Mesendoderm (in vitro differentiated cells): Measurements from ENCODE around the gene TMEM190.
"Not testable (repeated sequence)": the region's sequence is repeated elsewhere in the genome, so short reads cannot be mapped to it uniquely, and the experiment has no call there.

Experiments
- DNase-seq: peaks from one replicate; pipeline ENCODE4 v3.0.0; 2013
- H2AK5ac ChIP-seq: 2 replicates; pipeline ENCODE4 v1.6.1; 2013; ENCODE audit warnings: low read length, inconsistent platforms
- H2BK120ac ChIP-seq: 2 replicates; pipeline ENCODE4 v1.6.1; 2013; ENCODE audit warnings: low read depth, mild to moderate bottlenecking, low read length, moderate library complexity, mixed read lengths
- H2BK15ac ChIP-seq: replicated peaks from 2 replicates; pipeline ENCODE4 v1.6.1; 2013; ENCODE audit warnings: low read depth, mild to moderate bottlenecking, moderate library complexity
- H2BK5ac ChIP-seq: 2 replicates; pipeline ENCODE4 v1.6.1; 2013; ENCODE audit warnings: low read length, inconsistent platforms
- H3K18ac ChIP-seq: 2 replicates; pipeline ENCODE4 v1.6.1; 2013; ENCODE audit warnings: mild to moderate bottlenecking, low read length, mixed read lengths
- H3K23ac ChIP-seq: one replicate; pipeline ENCODE4 v1.6.1; 2013; ENCODE audit warnings: low read length
- H3K27ac ChIP-seq: 2 replicates; pipeline ENCODE4 v1.5.1; 2013; ENCODE audit warnings: low read depth, mild to moderate bottlenecking, inconsistent platforms, low read length, moderate library complexity
- H3K27me3 ChIP-seq: 2 replicates; pipeline ENCODE4 v1.6.1; 2013; ENCODE audit warnings: low read length, control low read depth, mild to moderate bottlenecking, inconsistent platforms; ENCODE audit not compliant: insufficient read depth, poor library complexity
- H3K36me3 ChIP-seq: 2 replicates; pipeline ENCODE4 v1.6.1; 2013; ENCODE audit warnings: low read length, inconsistent platforms; ENCODE audit not compliant: control insufficient read depth, insufficient read depth
- H3K4ac ChIP-seq: one replicate; pipeline ENCODE4 v1.6.1; 2013; ENCODE audit warnings: low read depth, mild to moderate bottlenecking, low read length, moderate library complexity
- H3K4me1 ChIP-seq: 2 replicates; pipeline ENCODE4 v1.6.1; 2013; ENCODE audit warnings: low read depth, low read length, inconsistent platforms; ENCODE audit not compliant: control insufficient read depth
- H3K4me2 ChIP-seq: 2 replicates; pipeline ENCODE4 v1.6.1; 2013; ENCODE audit warnings: low read length
- H3K4me3 ChIP-seq: 2 replicates; pipeline ENCODE4 v1.5.1; 2013; ENCODE audit warnings: mild to moderate bottlenecking, low read length
- H3K56ac ChIP-seq: one replicate; pipeline ENCODE4 v1.6.1; 2013; ENCODE audit warnings: low read length
- H3K79me1 ChIP-seq: 2 replicates; pipeline ENCODE4 v1.6.1; 2013; ENCODE audit warnings: low read length, inconsistent platforms
- H3K79me2 ChIP-seq: 2 replicates; pipeline ENCODE4 v1.6.1; 2013; ENCODE audit warnings: mild to moderate bottlenecking, low read length; ENCODE audit not compliant: control insufficient read depth, insufficient read depth
- H3K9ac ChIP-seq: 2 replicates; pipeline ENCODE4 v1.6.1; 2013; ENCODE audit warnings: low read length, inconsistent platforms
- H4K5ac ChIP-seq: one replicate; pipeline ENCODE4 v1.6.1; 2013; ENCODE audit warnings: low read length
- H4K8ac ChIP-seq: one replicate; pipeline ENCODE4 v1.6.1; 2013; ENCODE audit warnings: low read depth, mild to moderate bottlenecking, control low read depth, low read length, moderate library complexity
- WGBS: extraction: QIAGEN DNeasy Blood & Tissue Kit; methylation state at CpG from one replicate; pipeline ENCODE4 v1.1.7; 2013; ENCODE audit warnings: low lambda C conversion rate, missing lambda C conversion rate; ENCODE audit not compliant: insufficient coverage; ENCODE audit errors: extremely low coverage; 5-methylcytosine and 5-hydroxymethylcytosine counted together

Gene TMEM190

DNA sequence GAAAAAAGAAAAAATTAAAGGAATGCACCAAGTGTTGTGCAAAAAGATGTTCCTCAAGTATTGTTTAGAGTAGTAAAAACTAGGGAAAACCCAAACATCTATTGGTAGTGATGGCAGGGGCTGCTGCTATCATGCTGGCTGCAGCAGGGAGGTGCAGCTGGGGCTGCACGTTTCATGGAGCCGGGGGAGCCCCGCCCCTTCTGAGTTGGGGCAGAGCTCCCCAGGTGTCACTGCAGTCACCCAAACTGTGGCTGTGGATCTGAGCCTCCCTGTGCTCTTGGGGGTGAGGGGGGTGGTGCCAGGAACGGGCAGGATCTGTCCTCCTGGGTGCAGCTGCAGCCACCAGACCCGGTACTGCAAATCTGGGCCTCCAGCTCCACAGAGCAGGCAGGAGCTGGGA is 42.5 kb downstream of the TMEM190 start:
- Histone ChIP-seq H2AK5ac (no peak overlapping the region), H4K8ac (no peak overlapping the region)

DNA sequence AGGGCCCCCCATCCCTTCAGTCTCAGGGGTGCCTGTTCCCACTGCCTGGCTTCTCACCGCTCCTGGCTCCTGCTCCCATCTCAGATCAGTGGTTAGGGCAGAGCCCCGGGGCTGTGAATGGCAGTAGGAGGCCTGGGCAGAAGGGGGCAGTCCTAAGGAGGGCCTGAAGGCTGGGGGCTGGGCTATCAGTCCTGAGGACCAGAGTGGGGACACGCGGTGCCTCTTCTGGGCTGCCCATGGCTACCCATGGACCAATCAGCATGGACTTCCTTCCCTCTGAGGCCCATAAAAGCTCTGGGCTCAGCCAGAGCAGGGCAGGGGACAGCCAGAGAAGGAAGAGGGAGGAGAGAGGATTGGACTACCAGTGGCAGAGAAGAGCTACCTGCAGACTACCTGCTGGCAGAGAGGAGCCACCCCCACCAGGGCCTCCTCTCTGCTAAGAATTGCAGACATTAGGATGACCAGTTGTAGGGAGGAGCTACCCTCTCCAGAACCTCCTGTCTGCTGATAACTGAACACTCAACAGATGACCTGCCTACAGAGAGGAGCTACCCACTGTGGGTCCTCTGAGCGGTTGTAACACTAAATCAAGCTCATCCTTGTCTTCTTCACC is 43.1 kb downstream of the TMEM190 start:
- H3K4me3 ChIP-seq: no peak overlapping the region
- no peak overlapping the region for H3K4me2 ChIP-seq
- H3K4me1 ChIP-seq: no peaks in the 10 kb centered on the region

More for the DNA sequence above, 42.5 kb downstream of the TMEM190 start:
- Histone ChIP-seq H3K4me2 (no peak overlapping the region), H3K4me1 (no peaks in the 10 kb centered on the region), H3K27ac (no peak overlapping the region), H2BK5ac (no peak overlapping the region), H3K79me1 (no peaks in the 10 kb centered on the region), H2BK120ac (no peak overlapping the region), H3K18ac (no peak overlapping the region), H3K23ac (no peak overlapping the region), H3K9ac (no peak overlapping the region), H3K36me3 (no peaks in the 10 kb centered on the region), H4K5ac (no peak overlapping the region), H3K4ac (no peak overlapping the region), H3K4me3 (no peak overlapping the region), H3K56ac (no peak overlapping the region), H3K27me3 (no peaks in the 10 kb centered on the region), H3K79me2 (no peaks in the 10 kb centered on the region), H2BK15ac (no peak overlapping the region)
- no peak for DNase-seq
- WGBS: no CpG with 5 or more reads among the region's 5 CpGs

DNA sequence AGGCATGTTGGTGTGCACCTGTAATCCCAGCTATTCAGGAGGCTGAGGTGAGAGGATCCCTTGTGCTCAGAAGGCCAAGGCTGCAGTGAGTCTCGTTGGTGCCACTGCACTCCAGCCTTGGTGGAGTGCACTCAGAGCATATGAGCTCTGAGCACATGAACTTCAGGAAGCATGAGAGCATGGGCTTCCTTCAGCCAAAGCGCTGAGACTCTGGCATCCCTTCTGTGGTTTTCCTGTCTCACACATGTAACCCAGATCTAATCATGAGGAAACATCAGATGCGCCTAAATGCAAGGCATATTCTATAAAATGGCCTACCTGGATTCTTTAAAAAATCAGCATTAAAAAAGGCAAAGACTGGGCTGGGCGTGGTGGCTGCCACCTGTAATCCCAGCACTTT is 44.7 kb downstream of the TMEM190 start:
- no CpG with 5 or more reads among the region's 4 CpGs for WGBS
- H3K56ac ChIP-seq, H3K79me1 ChIP-seq, H3K4me3 ChIP-seq, DNase-seq, H3K23ac ChIP-seq, H3K36me3 ChIP-seq, H2BK15ac ChIP-seq, H2BK120ac ChIP-seq, H3K4me1 ChIP-seq, H3K18ac ChIP-seq, H3K4me2 ChIP-seq, H3K9ac ChIP-seq, H4K5ac ChIP-seq, H2AK5ac ChIP-seq, H3K4ac ChIP-seq, H2BK5ac ChIP-seq, H4K8ac ChIP-seq, H3K27ac ChIP-seq, H3K79me2 ChIP-seq, H3K27me3 ChIP-seq: not testable (repeated sequence)

More for the DNA sequence above, 43.1 kb downstream of the TMEM190 start:
- H2BK120ac ChIP-seq: no peak overlapping the region
- H3K23ac ChIP-seq: no peak overlapping the region
- H3K27ac ChIP-seq: no peak overlapping the region
- no peak overlapping the region for H3K56ac ChIP-seq
- no peaks in the 10 kb centered on the region for H3K79me2 ChIP-seq
- no peak overlapping the region for H3K4ac ChIP-seq
- H2BK15ac ChIP-seq: no peak overlapping the region
- no peak overlapping the region for H2AK5ac ChIP-seq
- no peak overlapping the region for H4K8ac ChIP-seq
- H3K79me1 ChIP-seq: no peaks in the 10 kb centered on the region
- DNase-seq: no peak
- no peak overlapping the region for H2BK5ac ChIP-seq
- no peaks in the 10 kb centered on the region for H3K27me3 ChIP-seq
- no peak overlapping the region for H3K18ac ChIP-seq
- no peaks in the 10 kb centered on the region for H3K36me3 ChIP-seq
- WGBS: no CpG with 5 or more reads among the region's 5 CpGs
- no peak overlapping the region for H3K9ac ChIP-seq
- H4K5ac ChIP-seq: no peak overlapping the region

DNA sequence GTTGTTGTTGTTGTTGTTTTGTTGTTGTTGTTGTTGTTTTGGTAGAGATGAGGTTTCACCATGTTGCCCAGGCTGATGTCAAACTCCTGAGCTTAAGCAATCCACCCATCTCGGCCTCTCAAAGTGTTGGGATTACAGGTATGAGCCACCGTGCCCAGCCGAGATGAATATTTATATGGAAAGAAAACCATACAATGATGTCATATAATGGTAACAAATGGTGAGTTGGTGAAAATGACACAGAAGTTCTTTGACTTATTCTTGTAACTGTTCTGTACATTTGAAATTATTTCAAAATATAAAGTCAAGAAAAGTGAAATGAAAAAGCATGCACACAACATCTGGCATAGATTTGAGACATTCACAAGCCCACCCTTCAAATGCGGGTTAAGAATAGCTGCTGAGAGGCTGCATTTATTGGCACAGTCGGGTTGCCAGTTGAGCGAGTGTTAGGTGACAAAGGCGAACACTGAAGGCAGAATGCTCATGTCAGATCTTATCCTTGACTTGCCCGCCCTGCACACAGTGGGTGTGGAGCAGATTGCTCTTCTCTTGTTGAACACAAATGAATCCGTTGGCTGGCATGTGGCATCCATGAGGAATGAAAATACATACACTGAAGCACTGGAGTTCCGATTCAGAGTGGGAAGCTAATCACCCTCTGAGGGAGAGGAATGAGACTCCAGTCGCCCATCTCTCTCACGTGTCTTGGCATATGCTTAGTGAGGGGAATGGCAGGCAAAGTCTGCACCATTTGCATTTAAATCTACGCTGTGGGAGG is 46.8 kb downstream of the TMEM190 start:
- WGBS: no CpG with 5 or more reads among the region's 13 CpGs
- Histone ChIP-seq H3K36me3 (no peaks in the 10 kb centered on the region), H3K79me2 (no peaks in the 10 kb centered on the region)

DNA sequence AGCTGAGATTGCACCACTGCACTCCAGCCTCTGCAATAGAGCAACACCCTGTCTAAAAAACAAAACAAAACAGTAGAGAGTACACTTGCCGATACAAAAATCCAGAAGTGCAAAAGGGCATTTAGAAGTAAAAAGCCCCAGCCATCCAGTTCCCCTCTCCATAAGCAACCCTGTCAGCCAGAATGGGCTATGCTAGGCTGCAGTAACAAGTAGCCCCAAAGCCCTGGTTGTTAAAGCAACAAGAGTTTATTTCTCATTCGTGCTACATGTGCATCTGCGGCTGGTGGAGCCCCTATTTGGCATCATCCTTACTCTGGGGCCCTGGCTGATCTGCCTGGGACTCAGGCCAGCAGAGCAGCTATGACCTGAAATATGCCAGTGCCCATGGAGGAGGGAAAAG is 47.9 kb downstream of the TMEM190 start:
- Histone ChIP-seq H3K4me1 (no peaks in the 10 kb centered on the region), H3K4ac (no peak overlapping the region), H4K5ac (no peak overlapping the region), H3K27me3 (no peaks in the 10 kb centered on the region), H3K4me2 (no peak overlapping the region), H2BK15ac (no peak overlapping the region), H3K56ac (no peak overlapping the region), H3K36me3 (no peaks in the 10 kb centered on the region), H2BK120ac (no peak overlapping the region), H3K4me3 (no peak overlapping the region), H3K27ac (no peak overlapping the region), H3K9ac (no peak overlapping the region), H3K18ac (no peak overlapping the region), H2BK5ac (no peak overlapping the region), H4K8ac (no peak overlapping the region), H3K79me1 (no peaks in the 10 kb centered on the region), H3K23ac (no peak overlapping the region), H3K79me2 (no peaks in the 10 kb centered on the region), H2AK5ac (no peak overlapping the region)
- WGBS: no CpG with 5 or more reads among the region's 3 CpGs
- DNase-seq: no peak

More for the DNA sequence above, 46.8 kb downstream of the TMEM190 start:
- H3K4me2 ChIP-seq: no peak overlapping the region
- no peak overlapping the region for H4K5ac ChIP-seq
- no peak overlapping the region for H3K56ac ChIP-seq
- H3K79me1 ChIP-seq: no peaks in the 10 kb centered on the region
- no peak overlapping the region for H3K18ac ChIP-seq
- no peak for DNase-seq
- H2BK5ac ChIP-seq: no peak overlapping the region
- no peaks in the 10 kb centered on the region for H3K27me3 ChIP-seq
- no peak overlapping the region for H3K23ac ChIP-seq
- H2AK5ac ChIP-seq: no peak overlapping the region
- no peak overlapping the region for H3K4me3 ChIP-seq
- no peak overlapping the region for H3K27ac ChIP-seq
- no peak overlapping the region for H2BK120ac ChIP-seq
- H2BK15ac ChIP-seq: no peak overlapping the region
- no peak overlapping the region for H3K9ac ChIP-seq
- H4K8ac ChIP-seq: no peak overlapping the region
- H3K4me1 ChIP-seq: no peaks in the 10 kb centered on the region
- H3K4ac ChIP-seq: no peak overlapping the region
